ENCODE results near the gene NRAS.

NRAS gene

GRCh38 chr1:114725230-114725629 lies 8.7 kb upstream of the NRAS start:
- DNase-seq (ENCODE audit: low read depth) = no peak

DNA sequence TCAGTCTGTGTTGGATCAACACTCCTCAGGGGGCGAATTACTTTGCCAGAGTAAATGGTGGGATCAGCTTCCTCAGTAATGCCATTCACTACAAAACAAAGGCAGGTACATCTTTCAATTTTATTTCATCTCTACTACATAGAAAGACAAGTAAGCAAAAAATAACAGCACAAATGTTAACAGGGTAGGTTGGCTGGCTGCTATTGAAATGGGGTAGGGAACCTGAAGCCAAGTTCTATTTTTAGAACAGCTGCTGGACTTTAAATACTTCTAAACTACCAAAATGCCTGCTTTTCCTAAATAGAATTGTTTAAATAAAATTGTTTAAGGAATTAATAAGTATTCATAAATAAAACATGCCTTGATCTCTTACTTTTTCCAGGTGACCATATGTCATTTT lies 7.3 kb upstream of the NRAS start:
- no peak for DNase-seq (ENCODE audit: low read depth)

DNA sequence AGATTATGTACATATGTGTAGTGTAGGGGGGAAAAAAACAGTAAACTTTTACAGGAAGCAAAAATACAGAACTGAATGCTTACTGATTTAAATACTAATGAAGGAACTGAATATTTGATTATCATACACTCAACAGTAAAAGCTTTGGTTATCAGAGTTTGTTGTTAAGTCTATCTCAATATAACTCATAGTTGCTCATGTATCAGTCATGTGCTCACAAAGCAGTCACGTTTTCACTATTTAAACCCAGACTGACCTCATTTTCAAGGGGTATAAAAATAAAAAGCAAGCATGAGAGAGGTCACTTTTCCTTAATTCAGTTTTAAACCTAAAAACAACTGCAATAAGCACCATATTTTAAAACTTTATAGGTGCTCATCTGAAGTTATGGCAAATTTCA lies 6.9 kb upstream of the NRAS start:
- no peak for DNase-seq (ENCODE audit: low read depth)

DNA sequence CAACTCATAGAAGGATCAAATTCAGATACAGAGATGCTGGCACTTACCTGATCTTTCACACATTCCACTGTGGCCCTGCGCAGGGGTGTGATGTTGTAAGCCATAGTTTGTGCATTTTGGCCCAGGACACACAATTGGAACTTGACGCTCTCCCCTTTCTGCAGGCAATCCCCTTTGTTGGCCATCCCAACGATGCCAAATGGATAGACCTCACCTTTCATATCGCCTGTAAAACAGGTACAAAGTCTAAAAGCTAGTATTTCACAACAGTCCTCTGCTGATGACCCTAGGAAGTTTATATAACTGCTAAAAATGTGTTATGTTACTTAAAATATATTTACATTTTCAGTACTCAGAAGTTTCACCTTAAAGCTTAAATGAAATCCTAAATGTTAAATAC lies 3.9 kb upstream of the NRAS start:
- DNase-seq (ENCODE audit: low read depth) = no peak

DNA sequence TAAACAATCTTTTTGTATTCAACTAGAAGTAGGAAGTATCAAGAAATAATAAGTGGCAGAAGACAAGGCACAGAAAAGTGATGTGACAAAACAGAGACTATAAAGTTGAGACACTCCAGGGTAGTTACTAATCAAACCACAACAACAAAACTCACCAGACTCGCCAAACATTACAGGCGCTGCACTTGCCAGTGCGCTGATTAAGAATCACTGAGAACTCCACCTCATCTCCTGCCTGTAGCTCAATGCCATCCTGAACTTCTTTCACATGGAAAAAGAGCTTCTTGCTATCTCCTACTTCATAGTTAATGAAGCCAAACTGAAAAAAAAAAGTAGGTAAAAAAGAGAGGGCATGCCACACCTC lies 2.8 kb upstream of the NRAS start:
- DNase-seq (ENCODE audit: low read depth) = no peak

- DNase-seq (ENCODE audit: low read depth) = peak; percentile 15
These were observed 2.3 kb upstream of the NRAS start for GRCh38 chr1:114718661-114719423.

DNA sequence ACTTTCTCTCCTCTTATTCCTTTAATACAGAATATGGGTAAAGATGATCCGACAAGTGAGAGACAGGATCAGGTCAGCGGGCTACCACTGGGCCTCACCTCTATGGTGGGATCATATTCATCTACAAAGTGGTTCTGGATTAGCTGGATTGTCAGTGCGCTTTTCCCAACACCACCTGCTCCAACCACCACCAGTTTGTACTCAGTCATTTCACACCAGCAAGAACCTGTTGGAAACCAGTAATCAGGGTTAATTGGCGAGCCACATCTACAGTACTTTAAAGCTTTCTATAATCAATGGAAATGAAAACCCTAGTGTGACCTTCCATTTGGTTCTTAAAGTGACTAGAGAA lies 643 bp downstream of the NRAS start:
- peak; percentile 8 for DNase-seq (ENCODE audit: low read depth)

DNA sequence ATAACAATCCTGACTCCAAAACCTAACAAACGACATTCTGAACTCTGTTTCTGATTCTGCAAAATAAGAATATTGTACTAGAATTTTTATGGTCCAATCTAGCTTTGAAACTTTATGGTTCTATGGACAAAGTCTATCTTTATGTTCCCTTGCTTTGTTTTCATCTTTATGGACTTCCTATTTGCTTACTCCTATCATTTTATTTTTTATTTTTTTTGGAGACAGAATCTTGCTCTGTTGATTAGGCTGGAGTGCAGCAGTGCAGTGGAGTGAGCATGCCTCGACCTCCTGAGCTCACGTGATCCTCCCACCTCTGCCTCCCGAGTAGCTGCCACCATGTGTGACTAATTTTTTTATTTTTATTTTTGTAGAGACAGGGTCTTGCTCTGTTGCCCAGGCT lies 3.6 kb downstream of the NRAS start:
- DNase-seq (ENCODE audit: low read depth) = no peak

- no peak for DNase-seq (ENCODE audit: low read depth)
These were observed 6.2 kb downstream of the NRAS start for GRCh38 chr1:114710360-114710759.

DNA sequence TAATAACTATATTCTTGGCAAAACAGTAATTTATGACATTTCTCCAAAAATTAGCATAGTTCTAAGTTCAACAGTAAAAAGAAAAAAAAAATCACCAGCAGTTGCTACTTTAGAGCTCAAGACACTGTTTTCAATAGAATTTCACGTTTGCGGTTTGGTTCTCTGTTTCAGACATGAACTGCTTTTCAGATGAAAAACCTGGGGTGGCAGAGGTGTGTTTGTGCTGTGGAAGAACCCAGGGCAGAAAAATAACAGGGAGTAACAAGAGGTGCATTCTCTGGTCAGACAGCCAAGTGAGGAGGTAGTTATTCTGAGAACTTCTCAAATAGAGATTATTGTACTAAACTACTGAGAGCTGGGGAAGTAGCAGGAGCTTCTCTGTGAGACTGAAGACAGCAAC lies 9.0 kb downstream of the NRAS start:
- no peak for DNase-seq (ENCODE audit: low read depth)

DNA sequence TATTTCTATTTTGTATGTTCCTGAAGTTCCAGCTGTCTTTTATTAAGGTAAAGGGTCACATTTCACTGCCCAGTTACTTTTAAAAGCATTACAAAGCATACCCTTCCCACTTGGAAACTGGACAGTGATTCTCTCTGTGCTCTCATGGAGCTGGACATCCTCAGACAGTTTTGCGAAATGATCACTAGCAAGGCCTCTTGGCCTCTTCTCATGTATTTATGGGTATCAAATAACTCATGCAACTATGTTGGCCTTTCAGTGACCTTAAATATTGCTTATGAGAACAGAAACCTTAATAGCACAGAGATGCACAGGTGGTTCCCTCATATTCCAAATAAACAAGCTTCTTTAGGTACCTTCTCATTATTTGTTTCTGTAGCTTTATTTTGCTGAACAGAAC lies 13.3 kb downstream of the NRAS start:
- no peak for DNase-seq (ENCODE audit: low read depth)

GRCh38 chr1:114702737-114703136 lies 13.8 kb downstream of the NRAS start:
- DNase-seq (ENCODE audit: low read depth) = no peak

DNA sequence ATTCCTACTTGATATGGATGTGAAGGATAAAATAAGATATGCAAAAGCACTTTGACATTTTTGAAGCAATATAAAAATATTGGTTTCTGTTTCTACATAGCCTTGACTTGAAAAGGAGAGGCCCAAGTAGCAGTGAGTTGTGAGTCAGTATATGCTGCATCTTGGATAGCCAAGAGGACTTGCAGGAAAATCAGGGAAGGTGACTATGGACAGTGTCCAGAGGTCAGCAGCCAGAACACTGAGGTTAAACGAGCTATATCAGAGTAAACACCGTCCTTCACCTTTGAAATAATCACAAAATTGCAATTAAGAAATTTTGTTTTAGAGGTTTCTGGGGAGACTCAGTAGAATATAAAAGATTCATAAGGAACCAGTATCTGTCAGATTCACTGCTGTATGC lies 14.6 kb downstream of the NRAS start:
- DNase-seq (ENCODE audit: low read depth) = no peak

GRCh38 chr1:114700036-114700600 lies 16.5 kb downstream of the NRAS start:
- DNase-seq (ENCODE audit: low read depth) = no peak

GRCh38 chr1:114696810-114697209 lies 19.8 kb downstream of the NRAS start:
- DNase-seq (ENCODE audit: low read depth) = no peak

- no peak for DNase-seq (ENCODE audit: low read depth)
These were observed 21.0 kb downstream of the NRAS start, which contains the start of gene AMPD1 for GRCh38 chr1:114695430-114696058. Gene AMPD1 (minus strand): TSS chr1:114695546. CDS start chr1:114695471, 75 bp downstream.

GRCh38 chr1:114694540-114695310 lies 21.8 kb downstream of the NRAS start:
- no peak for DNase-seq (ENCODE audit: low read depth)

DNA sequence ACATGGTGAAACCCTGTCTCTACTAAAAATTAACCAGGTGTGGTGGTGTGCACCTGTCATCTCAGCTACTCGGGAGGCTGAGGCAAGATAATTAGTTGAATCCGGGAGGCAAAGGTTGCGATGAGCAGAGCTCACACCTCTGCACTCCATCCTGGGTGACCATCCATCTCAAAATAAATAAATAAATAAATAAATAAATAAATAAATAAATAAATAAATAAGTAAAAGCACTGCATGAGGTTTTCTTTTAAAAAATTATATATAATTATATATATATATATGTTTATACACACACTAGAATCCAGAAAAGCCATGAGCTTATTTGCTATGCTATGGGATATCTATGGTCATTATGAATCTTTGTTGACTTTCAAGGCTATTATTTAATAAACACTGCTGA lies 23.6 kb downstream of the NRAS start:
- no peak for DNase-seq (ENCODE audit: low read depth)

GRCh38 chr1:114691061-114691460 lies 25.5 kb downstream of the NRAS start:
- DNase-seq (ENCODE audit: low read depth) = no peak

- DNase-seq (ENCODE audit: low read depth) = no peak
These were observed 26.4 kb downstream of the NRAS start for GRCh38 chr1:114690148-114690547.

DNA sequence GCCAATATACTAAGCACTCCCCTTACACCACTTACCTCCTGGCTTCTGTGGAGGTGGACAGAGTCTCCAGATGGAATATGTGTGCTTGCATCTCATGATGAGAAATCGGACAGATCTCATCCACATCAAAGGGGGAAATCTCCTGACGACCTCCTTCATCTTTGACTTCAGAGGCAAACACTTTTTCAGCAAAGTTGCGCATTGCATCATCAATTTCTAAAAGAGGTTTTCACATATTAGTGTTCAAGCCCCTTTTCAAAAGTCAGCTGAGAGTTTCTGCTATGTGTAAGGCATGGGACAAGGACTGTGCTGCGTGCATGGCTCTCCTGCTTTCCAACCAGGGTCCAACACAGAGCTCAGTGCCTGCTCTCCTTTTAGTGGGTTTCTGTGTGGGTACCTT lies 28.0 kb downstream of the NRAS start:
- no peak for DNase-seq (ENCODE audit: low read depth)

- DNase-seq (ENCODE audit: low read depth) = no peak
These were observed 30.7 kb downstream of the NRAS start for GRCh38 chr1:114685851-114686250.

GRCh38 chr1:114677691-114678090 lies 38.9 kb downstream of the NRAS start:
- DNase-seq (ENCODE audit: low read depth) = no peak

Data from HS-5 (cell line).